NB4 (cell line): Measurements from ENCODE around the gene CFAP221.

Experiments
- DNase-seq: peaks from one replicate; pipeline ENCODE4 v3.0.0; 2010; ENCODE audit warnings: low read depth
- H3K4me3 ChIP-seq: one replicate; pipeline ENCODE4 v1.5.1; 2011; ENCODE audit warnings: mild to moderate bottlenecking, low read depth, low read length, moderate library complexity
- CTCF ChIP-seq: IDR thresholded peaks from one replicate; pipeline ENCODE4 v1.5.1; 2012; ENCODE audit warnings: low read depth, low read length
- MAX ChIP-seq: IDR thresholded peaks from 2 replicates; pipeline ENCODE4 v1.6.1; 2011; ENCODE audit warnings: low read depth, low read length
- MYC ChIP-seq: IDR thresholded peaks from 2 replicates; pipeline ENCODE4 v1.6.1; 2011; ENCODE audit warnings: low read depth, low read length
- POLR2A ChIP-seq: IDR thresholded peaks from 2 replicates; pipeline ENCODE4 v1.6.1; 2011; ENCODE audit warnings: mild to moderate bottlenecking; ENCODE audit not compliant: insufficient read length; ENCODE audit errors: extremely low read depth

The CFAP221 gene

GRCh38 chr2:119660343-119660658, 116.1 kb downstream of the CFAP221 start:
- TF ChIP-seq POLR2A (no peak), CTCF (no peak), MAX (no peak), MYC (no peak)
- DNase-seq = no peak
- no peak overlapping the region for H3K4me3 ChIP-seq

- no peak for DNase-seq
- no peak overlapping the region for H3K4me3 ChIP-seq
- no peak for TF ChIP-seq MYC
- TF ChIP-seq POLR2A = no peak
- no peak for TF ChIP-seq CTCF
- no peak for TF ChIP-seq MAX
Measured at GRCh38 chr2:119662297-119662696, 118.0 kb downstream of the CFAP221 start.

DNA sequence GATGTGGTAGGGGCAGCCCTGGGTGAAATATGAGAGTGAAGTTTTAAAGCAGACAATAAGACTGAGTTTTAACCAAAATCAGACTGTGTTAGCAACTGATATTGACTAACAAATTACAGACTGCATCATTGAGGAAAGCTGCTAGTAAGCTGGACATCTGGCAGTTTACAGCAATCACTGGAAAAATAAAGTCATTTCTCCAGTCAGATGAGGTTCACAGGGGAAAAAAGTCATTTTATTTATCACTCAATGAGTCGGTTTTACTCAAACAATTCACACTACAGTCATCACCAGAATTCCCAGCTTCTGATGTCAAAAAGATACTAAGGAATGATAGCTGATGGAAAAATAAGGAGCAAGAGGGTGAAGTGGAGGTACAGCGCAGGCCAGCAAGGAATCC, 124.3 kb downstream of the CFAP221 start:
- no peak overlapping the region for H3K4me3 ChIP-seq
- DNase-seq = no peak
- TF ChIP-seq MAX (no peak), CTCF (no peak), POLR2A (no peak), MYC (no peak)

GRCh38 chr2:119671016-119671415, 126.8 kb downstream of the CFAP221 start:
- TF ChIP-seq POLR2A (no peak), CTCF (no peak), MAX (no peak), MYC (no peak)
- H3K4me3 ChIP-seq = no peak overlapping the region
- DNase-seq = no peak

DNA sequence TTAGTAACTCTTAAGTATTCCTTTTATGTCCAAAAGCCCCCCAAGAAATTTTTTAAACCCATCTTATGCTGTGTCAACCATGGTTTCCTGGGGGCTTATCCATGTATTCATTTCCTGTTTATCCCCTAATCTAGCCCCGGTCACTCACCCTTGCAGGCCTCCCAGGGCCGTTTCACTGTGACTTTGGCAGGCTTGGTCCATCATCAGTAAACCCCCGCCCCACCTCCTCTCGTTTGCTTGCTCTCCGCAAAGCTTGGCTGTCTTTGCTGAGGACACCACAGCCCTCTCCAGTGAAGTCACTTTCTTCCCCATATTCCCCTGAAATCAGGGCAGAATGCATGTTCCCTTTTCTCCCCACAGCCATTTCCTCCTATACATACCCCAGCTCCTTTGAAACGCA, 127.5 kb downstream of the CFAP221 start:
- DNase-seq = no peak
- H3K4me3 ChIP-seq = no peak overlapping the region
- TF ChIP-seq MAX (no peak), CTCF (no peak), POLR2A (no peak), MYC (no peak)

DNA sequence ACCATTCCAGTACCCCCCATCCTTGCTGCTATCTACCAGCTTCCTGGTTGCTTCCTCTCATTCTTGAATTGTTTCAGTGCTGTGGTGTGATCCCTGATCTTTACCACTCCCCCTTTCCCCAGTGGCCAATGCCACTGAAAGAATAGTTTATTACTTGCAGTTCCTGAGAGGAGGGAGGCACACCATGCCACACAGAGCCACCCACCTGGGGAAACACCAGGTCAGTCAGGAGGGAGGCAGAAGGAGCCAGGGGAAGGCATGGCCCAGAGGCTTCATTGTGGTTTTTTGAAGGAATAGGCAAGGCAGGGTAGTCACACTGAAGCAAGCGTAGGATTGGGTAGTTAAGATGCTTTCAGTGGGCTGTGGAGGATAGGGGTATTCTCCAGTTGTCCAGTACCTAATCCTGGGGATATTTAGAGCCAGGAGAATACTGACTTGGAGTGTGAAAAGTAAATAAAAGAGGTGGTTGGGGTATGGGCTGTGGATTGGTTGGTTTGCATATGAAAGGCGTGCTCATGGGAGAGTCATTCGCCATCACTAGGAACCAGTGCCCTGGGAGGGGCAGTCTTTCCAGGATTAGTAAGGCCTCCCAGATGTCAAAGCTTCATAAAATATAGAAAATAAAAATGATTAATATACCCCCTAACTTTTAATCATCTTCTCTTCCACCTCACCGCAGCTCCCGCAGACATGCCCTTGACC, 128.1 kb downstream of the CFAP221 start:
- DNase-seq = no peak
- TF ChIP-seq MYC (no peak), MAX (no peak), CTCF (no peak), POLR2A (no peak)
- H3K4me3 ChIP-seq = no peak overlapping the region
